Measurements from ENCODE around the gene TACR1.

TACR1 gene

DNA sequence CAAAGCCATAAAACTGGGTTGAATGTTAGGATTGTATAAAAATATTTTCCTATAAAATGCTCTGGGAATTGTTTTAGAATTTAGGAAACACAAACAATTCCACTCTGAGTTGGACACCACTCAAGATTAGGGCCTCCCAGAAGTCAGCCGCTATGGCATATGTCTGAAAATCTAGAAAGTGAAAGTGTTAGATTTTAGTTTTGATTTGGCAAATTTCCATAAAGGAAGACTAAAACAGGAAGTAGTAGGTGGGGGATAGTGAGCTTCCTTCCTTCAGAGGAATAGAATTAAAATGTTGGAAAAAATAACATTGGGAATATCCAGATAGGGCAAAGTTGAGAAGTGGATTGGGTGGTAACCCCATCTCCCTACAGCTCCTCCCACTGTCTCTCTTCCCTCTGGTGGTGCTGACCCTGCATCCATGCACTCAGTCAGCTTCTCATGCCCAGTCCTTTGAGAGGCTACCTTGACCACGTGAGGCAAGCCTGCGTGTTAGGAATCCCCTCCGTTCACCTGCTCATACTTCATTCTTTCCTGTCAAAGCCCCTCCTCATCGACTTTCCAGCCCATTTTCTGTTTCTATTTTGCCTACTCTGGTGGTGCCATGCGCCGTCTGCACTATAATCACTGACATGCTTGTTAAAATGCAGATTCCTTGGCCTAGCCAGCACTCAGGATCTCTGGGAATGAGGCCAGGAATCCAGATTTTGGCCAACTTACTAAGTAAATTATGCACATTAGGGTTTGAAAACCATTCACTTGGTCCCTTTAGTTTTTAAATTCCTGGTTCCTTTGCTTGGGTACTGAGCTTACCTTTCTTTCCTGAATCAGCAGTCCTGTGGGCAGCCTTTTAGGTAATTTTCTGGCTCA is 157.4 kb downstream of the TACR1 start:
- DNase-seq: no peak

DNA sequence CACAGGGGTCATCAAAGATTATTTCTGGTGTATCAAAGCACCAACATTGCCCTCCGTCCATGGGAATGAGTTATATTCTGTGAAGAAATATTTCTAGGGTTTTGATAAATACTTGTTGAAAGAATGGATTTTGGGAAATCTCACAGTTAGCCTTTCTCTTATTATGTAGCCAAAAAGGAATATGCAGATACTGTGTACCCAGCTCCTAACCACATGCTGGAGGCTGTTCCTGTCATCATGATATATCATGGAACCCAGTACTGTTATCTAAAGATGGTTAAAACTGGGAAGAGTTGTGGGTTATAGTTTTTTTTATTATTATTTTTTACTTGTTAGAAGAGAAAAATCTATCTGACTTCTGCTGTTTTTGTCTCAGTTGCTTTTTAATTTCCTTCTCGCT is 158.1 kb downstream of the TACR1 start:
- DNase-seq: no peak

DNA sequence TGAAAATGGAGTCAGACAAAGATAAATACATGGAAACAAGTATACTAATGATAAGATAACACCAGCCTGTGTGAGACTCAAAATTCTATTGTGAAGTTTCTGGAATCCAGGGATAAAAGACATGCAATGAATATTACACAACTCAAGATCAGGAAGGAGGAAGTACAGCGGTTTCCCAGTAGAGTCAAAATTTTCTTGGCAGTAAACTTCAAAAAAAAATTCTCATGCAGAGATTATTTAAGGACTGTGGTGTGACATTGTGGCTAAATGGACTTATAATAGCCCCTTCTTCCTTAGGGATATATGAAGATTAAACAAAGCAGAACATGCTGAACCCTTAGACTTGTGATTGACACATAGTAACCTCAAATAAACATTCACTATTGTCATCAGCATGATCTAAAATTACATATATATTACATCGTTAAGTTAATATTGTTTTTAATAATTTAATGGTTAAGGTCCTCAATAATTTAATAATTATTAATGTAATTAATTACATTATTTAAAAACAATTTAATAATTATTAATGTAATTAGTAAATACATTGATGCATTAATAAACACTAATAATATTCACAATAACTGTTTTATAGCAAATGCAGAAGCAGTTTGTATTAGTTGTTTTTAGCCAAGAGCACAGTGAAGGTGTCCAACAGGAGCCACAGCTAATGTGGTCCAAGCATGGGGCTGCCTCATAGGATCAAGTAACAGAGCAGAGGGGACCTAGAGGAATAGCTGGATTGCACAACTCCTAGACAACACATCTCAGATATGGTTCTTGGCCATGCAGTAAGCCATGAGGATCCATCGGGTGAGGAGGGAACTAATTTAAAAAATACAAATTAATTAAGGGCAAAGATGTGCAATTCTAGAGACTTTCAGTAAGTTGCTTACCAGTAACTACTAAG is 163.6 kb downstream of the TACR1 start:
- no peak for DNase-seq

DNA sequence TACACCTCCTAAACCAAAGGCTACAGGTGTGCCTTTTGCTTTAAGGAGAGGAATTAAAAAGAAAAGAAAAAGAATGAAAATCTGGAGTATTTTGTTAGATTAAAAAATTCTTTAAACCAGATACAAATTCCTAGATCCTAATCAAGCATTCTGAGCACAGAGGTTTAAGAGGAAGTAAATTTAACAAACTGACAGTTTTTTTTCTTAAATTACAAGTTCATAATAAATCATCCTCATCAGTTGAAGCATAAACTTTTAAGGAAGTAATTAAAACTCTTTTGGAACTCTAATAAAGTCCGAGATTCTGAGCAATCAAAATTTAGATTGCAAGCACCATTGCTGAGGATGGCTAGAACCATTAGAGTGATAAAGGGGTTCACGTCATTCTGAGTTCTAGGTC is 165.8 kb downstream of the TACR1 start:
- no peak for DNase-seq

DNA sequence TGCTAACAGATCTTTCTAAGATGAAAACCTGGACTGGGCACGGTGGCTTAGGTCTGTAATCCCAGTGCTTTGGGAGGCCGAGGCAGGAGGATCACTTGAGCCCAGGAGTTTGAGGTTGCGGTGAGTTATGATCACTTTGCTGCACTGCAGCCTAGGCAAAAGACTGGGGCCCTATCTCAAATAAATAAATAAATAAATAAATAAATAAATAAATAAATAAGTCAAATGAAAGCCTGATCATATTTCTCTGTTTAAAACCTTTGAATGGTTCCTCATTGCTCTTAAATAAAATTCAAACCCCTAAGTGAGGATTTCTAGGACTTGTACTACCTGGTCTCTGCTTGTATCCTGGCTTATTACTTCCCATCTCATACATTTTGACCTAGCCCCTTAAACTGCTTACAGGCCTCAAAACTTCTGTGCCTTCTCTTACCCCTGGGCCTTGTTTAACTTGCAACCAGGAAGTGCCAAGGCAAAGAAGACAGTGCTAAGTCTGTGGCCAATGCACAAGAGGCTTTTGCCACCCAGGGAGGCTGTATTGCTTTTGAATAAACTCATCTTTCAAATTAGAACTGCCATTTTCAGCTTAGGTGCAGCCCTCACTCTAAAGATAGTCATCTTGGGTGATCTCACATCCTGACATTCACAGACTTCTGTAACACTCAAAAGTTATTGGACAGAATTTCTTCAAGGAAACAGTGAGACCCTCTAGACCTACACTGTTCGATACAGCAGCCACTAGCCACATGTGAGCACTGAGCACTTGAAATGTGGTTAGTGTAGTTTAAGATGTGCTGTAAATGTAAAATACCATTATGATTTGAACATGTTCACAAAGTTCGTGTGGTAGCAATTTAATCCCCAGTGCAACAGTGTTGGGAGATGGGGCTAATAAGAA is 167.2 kb downstream of the TACR1 start:
- no peak for DNase-seq

DNA sequence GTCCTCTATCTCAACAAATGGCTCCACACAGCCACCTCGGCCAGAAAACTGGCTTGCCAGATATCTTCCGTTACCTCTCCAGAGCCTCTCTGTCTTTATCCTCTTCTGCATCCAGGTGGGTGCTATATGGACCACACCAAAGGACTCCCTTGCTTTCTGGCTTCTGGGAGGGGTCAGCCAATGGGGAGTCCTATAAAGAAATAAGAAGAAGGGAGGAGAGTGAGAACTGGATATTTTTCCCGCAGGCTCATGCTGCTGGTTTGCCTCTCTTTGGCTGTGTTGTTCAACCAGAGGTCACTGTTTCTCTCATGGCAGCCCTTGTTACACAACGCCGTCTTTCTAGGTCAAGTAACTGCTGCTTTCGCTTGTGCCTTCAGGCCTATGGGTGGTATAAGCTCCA is 168.1 kb downstream of the TACR1 start:
- DNase-seq: no peak

DNA sequence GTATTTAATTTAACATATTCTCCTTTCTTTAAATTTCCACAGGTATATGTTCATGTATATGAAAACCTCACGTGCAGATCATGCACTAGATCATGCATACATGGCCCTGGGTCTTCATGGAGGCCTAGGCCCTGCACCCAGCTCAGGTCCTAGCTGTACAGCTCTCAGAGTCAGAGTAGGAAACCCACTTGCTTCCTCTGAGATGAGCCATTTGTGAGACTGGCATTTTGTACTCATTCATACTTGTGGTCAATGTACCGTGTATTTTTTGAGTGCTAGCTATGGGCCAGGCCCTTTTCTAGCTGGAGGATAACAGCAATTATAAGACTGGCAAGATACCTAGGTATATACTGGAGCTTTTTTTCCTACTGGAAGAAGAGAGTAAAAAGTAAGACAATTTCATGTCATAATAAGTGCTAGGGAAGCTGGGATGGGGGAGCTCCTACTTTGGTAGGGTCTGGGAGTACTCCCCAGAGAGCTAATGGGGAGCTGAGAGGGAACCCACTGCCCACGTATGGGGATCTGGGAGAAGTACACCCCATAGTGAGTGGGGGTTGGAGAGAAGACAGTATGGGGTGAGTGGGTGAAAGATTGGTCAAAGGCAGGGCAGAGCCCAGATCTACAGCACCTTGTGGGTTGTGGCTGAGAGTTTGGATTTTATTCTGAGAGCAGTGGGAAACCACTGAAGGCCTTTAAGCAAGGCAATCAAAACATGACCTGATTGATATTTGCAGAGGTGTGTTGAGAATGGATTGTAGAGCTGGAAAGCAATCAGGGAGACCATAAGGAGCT is 168.9 kb downstream of the TACR1 start:
- DNase-seq: no peak

DNA sequence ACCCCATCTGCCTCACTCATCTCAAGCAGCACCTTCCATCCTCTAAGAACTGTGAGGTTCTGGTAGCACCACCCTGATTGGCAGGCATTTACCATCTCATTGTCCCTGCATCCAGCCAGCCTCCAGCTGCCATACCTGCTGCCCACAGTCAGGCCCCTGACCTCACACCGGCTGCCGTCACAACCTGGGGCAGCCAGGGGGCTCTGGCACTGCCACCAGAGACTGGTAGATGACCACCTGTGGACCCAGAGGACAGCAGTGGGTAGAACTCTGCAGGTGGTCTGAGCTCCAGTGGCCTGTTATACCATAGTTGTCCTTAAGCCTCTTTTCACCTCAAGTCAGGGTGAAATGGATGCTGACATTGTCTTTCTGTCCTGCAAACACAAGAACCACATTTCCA is 171.4 kb downstream of the TACR1 start:
- no peak for DNase-seq

DNA sequence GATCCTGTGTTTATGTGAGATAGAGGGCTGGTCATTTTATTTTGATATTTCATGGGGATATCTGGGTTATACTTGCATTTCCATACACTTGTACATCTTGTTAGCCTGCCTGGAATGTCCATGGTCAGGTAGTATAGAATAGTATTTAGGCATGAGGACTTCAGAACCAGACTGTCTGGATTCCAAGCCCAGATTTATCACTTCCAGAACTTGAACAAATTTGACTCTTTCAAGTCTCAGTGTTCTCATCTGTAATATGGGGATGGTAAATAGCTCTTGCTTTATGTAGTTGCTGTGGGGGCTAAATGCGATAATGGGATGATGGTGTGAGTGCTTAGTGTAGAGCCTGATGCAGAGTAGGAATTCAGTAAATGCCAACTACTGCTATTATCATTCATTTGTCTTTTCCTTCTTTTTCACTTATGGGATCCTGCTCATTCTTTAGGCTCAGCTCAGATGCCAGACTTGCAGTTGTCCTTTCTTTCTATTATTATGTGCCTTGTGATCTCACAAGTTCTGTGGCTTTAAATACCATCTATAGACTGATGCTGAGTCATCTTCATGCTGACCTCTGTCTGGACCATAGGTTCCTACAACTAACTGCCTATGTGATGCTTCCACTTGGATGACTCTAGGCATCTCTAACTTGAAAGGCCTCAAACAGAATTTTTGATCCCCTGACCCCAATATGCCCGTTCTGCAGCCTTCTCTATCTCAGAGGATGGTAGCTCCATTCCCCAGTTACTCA is 173.5 kb downstream of the TACR1 start:
- DNase-seq: no peak

DNA sequence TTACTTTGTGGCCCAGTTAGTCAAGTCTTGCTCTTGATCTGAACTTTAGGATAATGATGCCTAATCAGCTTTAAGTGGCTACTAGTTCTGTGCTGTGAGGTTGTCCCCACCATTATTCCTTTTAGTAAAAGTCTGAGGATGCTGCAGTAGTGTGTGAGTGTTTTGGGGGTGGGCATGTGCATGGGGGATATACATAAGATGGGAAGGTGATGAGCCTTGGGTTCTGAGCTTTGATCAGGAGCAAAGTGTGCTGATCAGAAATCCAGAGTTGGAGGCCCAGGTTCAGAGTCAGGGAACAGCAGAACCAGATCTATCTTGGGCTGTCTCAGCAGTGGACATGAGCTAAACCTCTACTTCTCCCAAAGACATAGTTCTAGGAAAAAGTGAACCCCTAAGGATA is 174.1 kb downstream of the TACR1 start:
- no peak for DNase-seq

DNA sequence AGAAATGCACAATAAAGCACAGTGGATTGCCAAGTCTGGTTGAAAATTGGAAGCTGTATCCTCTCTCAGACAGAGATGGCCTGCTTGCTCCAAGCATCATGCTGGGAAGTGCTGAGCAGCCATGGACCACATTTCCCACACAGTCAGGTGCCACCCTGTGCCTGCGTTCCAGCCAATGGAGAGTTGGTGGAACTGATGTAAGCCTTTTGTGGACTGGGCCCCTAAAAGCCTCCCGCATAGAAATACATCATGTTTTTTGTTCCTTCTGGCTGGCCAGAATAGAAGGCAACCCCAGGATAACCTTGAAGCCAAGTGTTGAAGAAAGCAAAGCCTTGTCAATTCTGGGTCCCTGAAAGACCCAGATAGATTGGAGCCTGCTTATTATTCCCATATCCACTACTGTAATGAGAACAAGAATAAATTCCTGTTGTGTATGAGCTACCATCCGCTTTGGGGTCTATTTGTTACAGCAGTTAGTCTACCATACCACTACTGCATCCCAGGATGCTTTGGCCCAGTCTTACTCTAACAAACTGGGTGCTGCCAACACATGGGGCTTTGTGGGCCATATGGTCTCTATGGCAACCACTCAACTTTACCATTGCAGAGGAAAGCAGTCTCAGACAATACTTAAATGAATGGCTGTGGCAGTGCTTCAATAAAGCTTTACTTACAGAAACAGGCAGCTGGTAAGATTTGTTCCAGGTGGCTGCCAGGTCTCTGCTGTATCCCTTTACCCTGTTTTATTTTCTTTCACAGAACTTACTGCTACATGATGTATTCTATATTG is 175.5 kb downstream of the TACR1 start:
- no peak for DNase-seq

DNA sequence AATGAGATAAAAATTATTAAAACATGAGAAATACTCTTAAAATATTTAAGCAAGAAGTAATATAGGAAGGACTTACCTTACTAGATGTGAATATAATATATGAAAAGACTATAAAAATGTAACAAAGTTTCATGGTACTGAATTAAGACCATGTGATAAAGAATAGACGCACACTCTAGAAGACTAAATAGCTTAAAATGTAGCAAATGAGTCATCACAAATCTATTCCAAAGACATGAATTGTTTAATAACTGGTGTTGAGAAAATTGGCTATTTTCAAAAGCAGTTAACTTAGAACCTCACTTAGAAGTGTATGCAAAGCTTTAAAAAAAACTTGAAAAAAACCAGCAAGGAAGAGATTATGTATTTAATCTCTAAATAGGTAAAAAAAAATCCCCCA is 176.8 kb downstream of the TACR1 start:
- no peak for DNase-seq

DNA sequence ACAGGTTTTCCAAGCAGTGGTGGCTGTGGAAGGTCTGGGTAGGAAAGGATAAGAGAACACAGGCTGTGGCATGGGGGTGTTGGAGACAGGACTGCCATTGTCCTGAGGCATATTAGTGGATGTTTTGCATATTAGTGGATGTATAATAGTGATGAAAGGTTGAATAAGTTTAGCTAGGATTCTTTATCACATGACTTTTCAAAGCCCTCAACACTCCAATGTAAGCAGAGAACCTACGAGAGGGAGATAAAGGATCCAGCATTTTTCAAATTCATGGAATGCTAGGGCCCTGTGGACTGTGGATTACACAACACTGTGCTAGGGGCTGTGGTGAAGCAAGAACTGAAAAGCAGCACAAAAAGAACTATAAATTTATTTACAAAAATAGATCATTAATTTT is 177.6 kb downstream of the TACR1 start:
- no peak for DNase-seq

DNA sequence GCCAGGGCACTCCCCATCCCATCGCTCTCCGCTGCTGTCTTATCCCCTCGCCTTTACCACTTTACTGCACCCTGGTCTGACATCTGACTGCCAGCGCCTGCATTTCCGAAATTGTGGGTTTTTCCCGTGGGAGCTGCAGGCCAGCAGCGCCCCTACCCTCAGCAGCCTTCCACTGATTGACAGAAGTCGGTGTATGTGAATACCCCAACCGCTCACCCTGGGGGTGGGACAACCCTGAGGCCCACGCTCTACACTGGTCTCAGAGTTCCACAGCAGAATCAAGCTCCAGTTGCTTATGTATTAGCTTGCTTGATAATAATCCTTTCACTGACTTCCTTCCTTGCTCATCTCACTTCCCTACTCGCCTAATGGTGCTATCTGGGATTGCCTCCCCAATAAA is 178.8 kb downstream of the TACR1 start:
- DNase-seq: no peak

DNA sequence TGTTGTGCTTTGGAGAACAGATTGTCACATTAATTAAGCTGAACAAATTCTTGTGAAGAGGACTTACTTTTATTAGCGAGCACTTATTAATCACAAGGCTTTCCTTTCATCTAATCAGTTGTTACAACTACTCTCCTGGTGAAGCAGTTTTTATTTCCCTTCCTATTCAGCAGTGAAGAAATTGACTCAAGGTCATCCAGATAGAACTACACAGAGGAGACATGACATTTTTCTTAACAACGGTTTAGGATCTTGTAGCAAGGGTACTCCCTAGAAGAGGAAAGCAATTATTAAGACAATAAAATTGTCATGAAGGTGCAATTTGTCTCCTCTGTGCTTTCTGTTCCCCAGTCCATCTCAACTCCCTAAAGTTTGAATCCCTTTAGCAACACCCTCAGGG is 179.5 kb downstream of the TACR1 start:
- DNase-seq: no peak

DNA sequence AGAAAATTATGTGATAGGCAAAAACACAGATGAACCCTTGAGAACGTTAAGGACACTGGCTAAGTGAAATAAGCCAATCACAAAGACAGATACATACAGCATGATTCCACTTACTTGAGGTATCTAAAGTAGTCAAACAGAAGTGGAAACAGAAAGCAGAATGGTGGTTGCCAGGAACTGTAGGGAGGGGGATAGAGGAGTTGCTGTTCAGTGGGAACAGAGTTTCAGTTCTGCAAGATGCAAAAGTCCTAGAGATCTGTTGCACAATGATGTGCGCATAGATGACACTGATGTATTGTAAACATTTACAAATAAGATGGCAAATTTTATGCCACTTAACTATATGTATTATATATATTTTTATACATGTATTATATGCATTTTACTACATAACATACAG is 181.2 kb downstream of the TACR1 start:
- DNase-seq: no peak

DNA sequence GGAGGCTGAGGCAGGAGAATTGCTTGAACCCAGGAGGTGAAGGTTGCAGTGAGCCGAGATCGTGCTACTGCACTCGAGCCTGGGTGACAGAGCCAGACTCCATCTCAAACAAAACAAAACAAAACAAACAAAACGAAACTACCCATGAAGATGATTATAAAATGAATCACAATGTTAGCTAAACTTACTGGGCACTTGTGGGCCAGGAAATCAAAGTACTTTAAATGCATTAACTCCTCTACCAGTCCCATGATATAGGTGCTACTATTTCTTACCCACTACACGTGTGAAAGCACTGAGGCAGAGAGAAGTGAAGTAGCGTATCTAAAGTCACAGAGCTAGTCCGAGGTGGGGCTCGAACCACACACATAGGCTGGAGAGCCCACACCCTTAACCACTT is 187.2 kb downstream of the TACR1 start:
- no peak for DNase-seq

DNA sequence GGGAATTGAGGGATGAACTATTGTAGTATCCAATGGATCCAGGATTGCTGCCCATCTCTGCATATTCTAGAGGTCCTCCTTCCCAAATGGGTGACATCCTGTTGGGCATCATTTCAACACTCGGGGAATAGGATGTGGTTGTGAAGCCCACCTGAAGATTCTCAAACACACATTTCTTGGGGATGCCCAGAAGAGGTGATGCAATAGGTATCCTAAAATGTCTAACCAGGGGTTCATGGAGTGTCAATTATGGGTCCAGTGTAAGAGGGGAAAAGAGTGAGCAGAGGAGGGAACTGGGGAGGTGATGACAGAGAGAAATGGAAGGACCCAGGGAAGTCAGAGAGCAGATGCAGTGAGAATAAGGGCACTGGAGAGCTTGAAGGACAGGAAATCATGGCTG is 188.7 kb downstream of the TACR1 start:
- DNase-seq: no peak

DNA sequence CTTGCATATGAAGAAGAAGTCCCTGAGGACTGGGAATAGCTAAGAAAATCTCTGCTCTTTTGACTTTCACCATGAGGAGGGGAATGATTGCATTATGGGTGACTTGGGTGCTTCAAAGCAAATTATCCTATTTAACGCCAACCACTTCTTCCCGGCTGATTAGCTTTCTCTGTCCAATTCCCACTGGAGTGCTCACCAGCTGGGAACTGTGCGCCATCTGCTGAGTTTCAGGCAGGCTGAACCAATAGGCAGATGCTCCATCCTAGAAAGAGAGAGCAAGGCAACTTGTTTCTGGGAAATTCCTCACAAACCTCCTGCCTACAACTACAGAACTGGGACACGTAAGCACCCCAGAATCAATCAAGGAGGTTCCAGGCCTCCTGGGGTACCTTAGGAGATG is 191.5 kb downstream of the TACR1 start:
- no peak for DNase-seq

DNA sequence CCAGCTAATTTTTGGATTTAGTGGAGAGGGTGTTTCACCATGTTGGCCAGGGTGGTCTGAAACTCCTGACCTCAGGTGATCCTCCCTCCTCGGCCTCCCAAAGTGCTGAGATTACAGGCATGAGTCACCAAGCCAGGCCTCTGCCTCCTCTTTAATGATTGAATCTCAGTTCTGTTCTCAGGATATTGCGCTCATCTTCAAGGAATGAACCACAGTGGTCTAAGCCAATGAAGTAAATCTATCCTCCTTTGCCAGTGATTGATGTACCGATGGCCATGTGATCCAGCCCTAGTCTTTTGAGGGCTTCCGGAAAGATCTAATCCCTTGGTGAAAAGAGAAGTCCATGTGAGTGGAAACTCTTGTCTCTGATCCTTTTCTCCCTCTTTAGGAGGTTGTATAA is 192.3 kb downstream of the TACR1 start:
- no peak for DNase-seq

DNA sequence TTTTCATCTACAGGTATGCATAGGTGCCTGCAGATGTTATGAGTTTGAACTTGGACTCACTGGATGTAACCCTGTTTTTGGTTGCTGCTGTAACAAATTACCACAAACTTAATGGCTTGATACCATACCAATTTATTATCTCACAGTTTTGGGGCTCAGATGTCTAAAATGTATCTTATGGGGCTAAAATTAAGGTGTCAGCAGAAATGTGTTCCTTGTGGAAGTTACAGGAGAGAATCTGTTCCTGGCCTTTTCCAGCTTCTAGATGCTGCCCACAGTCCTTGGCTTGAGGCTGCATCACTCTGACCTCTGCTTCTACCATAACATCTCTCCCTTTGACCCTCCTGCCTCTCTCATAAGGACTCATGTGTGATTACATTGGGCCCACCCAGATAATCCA is 193.3 kb downstream of the TACR1 start:
- no peak for DNase-seq

Measured in activated CD8-positive, alpha-beta memory T cell treated with anti-CD3 and anti-CD28 coated beads, Interleukin-2, amount 50 U/mL, for 4 hours (primary cell).